LNCAP (cell line): ENCODE results near the gene METAP1D.

ENCODE experiments used
- TF ChIP-seq, protein P1 (sequence below): fragments of 450-650 bp; IDR thresholded peaks from 2 replicates; pipeline ENCODE4 v1.5.1; 2017; ENCODE audit warnings: mild to moderate bottlenecking

Gene METAP1D

GRCh38 chr2:172094294-172095145 lies 94.8 kb downstream of the METAP1D start:
- TF ChIP-seq, protein P1, sequence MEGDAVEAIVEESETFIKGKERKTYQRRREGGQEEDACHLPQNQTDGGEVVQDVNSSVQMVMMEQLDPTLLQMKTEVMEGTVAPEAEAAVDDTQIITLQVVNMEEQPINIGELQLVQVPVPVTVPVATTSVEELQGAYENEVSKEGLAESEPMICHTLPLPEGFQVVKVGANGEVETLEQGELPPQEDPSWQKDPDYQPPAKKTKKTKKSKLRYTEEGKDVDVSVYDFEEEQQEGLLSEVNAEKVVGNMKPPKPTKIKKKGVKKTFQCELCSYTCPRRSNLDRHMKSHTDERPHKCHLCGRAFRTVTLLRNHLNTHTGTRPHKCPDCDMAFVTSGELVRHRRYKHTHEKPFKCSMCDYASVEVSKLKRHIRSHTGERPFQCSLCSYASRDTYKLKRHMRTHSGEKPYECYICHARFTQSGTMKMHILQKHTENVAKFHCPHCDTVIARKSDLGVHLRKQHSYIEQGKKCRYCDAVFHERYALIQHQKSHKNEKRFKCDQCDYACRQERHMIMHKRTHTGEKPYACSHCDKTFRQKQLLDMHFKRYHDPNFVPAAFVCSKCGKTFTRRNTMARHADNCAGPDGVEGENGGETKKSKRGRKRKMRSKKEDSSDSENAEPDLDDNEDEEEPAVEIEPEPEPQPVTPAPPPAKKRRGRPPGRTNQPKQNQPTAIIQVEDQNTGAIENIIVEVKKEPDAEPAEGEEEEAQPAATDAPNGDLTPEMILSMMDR: no peak

DNA sequence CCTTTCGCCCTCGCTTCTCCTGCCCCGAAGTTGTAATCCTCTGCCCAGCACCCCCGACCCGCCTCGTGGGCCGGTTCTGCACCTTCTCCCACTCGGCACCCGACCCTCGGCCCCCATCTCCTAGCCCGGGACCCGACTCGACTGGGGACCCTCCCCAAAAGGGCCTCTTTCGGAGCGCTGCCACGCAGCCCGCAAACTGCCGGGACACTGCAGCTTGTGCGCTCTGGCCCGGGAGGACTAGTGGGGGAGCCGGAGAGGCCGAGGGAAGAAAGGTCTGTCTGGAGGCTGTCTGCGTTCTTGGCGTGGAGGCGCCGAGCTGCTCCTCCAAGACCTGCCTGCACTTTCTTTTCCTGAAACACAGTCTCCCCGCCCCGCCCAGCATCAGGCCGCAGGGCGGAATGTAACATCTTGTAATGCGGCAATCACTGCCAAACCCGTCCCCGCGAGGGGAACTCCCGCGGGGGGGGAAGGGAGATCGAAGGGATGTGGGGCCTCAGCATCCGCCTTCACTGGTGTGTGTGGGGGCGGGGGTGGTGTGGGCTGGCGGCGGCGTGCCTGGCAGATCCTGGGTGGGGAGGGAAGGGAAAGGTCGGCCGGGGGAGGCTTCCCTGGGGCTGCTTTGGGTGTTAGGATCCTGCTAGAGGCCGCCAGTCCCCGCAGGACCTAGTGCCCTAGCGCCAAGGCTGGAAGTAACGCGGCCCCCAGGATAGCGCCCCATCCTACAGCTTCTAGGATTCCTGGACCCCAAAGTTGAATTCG lies 95.6 kb downstream of the METAP1D start:
- TF ChIP-seq, protein P1: no peak

GRCh38 chr2:172095905-172096625 lies 96.3 kb downstream of the METAP1D start:
- TF ChIP-seq, protein P1: no peak

DNA sequence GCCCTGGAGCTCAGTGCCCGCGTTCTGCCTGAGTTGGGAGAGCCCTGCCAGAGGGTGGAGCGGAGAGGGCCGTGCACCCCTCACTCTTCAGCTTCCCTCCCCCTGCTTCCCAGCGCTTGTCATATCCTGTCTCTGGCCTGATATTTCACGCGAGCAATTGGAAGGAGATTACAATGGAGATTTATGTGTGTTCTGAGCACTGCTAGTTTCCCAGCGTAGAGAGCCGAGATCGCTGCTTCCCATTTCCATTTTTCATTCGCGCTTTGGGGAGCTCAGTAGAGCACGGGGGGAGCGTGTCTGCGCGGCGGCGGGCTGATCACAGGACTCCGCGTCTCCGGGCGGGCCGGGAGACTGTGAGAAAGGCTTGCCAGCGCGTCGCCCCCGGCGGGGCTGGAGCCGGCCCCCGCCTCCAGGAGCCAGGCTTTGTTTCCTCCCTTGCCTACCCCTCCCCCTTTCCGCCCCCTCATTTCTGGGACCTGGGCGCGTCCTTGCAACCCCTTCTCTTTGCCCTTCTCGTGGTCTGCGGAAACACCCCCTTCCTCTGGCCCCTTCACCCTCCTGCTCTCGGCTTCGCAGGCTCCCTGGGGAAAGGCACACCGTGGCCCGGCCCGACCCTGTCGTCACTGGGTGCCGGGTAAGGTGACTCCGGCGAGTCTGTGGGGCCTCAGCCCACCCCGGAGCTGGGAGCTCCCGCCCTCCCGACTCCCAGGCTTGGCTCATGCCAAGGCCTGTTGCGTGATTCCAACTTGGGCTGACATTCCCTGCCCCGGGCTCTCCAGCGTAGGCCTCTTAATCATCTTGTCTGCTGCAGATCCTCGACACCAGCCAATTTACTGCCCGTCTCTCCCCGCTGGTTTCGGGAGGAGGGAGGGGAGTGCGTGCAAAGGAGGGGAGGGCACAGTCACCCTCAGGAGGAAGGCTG lies 97.1 kb downstream of the METAP1D start:
- TF ChIP-seq, protein P1: no peak

GRCh38 chr2:172097557-172098131 lies 97.9 kb downstream of the METAP1D start:
- TF ChIP-seq, protein P1: no peak

DNA sequence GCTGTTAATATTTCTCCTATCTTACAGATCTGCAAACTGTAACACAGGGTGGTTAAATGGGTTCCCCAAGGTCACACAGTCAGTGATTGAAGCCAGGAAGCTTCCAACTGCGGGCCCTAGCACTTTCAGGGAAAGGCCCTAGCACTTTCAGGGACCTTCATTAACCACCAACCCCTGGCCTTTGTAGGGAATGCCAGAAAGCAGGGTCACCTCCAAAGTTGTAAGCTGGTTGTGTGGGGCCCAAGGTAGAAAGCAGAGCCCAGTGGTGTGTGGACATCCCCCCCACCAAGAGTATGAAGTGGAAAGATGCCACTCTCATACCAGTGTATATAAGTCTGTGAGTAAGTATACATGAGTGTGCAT lies 98.5 kb downstream of the METAP1D start:
- TF ChIP-seq, protein P1: no peak
